SK-N-SH (cell line): ENCODE data around the gene SPAG6. TPM values are rescaled to one million over a fixed set of nuclear protein-coding genes. Genes with fewer than 3 reads are reported as not detected.

Experiments used
- CHD2 ChIP-seq: fragments of 150-350 bp; IDR thresholded peaks from 2 replicates; pipeline ENCODE4 v1.6.1; 2018; ENCODE audit warnings: low read length; ENCODE audit not compliant: partially characterized antibody
- EP300 ChIP-seq, 2 experiments: IDR thresholded peaks; 2 replicates each; pipeline versions ENCODE4 v1.4.0 to v1.6.1; 2012; ENCODE audit warnings: borderline replicate concordance in 1 of 2, low read depth in 1 of 2, low read length in 1 of 2
- EZH2phosphoT487 ChIP-seq: fragments of 200-600 bp; sonication (generic); IDR thresholded peaks from 2 replicates; pipeline ENCODE4 v1.6.1; 2017; ENCODE audit warnings: low read depth, mixed run types, mild to moderate bottlenecking, antibody characterized with exemption, moderate library complexity, borderline replicate concordance
- FOSL2 ChIP-seq: IDR thresholded peaks from 2 replicates; pipeline ENCODE4 v1.4.0; 2012; ENCODE audit warnings: low read depth, mild to moderate bottlenecking, moderate library complexity, borderline replicate concordance
- FOXM1 ChIP-seq: IDR thresholded peaks from 2 replicates; pipeline ENCODE4 v1.4.0; 2012; ENCODE audit warnings: low read depth, mild to moderate bottlenecking
- JUND ChIP-seq: IDR thresholded peaks from 2 replicates; pipeline ENCODE4 v1.4.0; 2012
- MAX ChIP-seq: IDR thresholded peaks from 2 replicates; pipeline ENCODE4 v1.4.0; 2012; ENCODE audit warnings: low read depth
- MEF2A ChIP-seq: IDR thresholded peaks from 2 replicates; pipeline ENCODE4 v1.4.0; 2012; ENCODE audit warnings: low read depth, borderline replicate concordance
- MXI1 ChIP-seq: IDR thresholded peaks from 2 replicates; pipeline ENCODE4 v1.6.1; 2012; ENCODE audit warnings: mild to moderate bottlenecking, low read depth, low read length, improper control_type of control experiment
- NRF1 ChIP-seq: IDR thresholded peaks from 2 replicates; pipeline ENCODE4 v1.6.1; 2012; ENCODE audit warnings: low read depth, mild to moderate bottlenecking, low read length
- REST ChIP-seq: IDR thresholded peaks from 2 replicates; pipeline ENCODE4 v1.6.1; 2012; ENCODE audit warnings: mild to moderate bottlenecking, low read depth, low read length, moderate library complexity
- RXRA ChIP-seq: IDR thresholded peaks from 2 replicates; pipeline ENCODE4 v1.4.0; 2012; ENCODE audit warnings: low read depth, mild to moderate bottlenecking, borderline replicate concordance
- SIN3A ChIP-seq: IDR thresholded peaks from 2 replicates; pipeline ENCODE4 v1.6.1; 2012; ENCODE audit warnings: low read depth, mild to moderate bottlenecking, low read length, moderate library complexity, borderline replicate concordance
- TEAD4 ChIP-seq: IDR thresholded peaks from 2 replicates; pipeline ENCODE4 v1.4.0; 2012; ENCODE audit warnings: mild to moderate bottlenecking, borderline replicate concordance; ENCODE audit not compliant: insufficient read depth
- USF1 ChIP-seq: IDR thresholded peaks from 2 replicates; pipeline ENCODE4 v1.4.0; 2012; ENCODE audit warnings: low read depth, borderline replicate concordance
- YY1 ChIP-seq: IDR thresholded peaks from 2 replicates; pipeline ENCODE4 v1.4.0; 2012; ENCODE audit warnings: low read depth, mild to moderate bottlenecking
- polyA plus RNA-seq, 3 experiments: library from polyadenylated mRNA; depleted of rRNA; stranded (reverse); fragments of >200 nt; gene quantifications; 2 replicates each; pipeline ENCODE4 v1.2.3, GENCODE V29; 2012
- TF ChIP-seq, protein P1 (sequence below): fragments of 200-600 bp; sonication (generic); IDR thresholded peaks from 2 replicates; pipeline ENCODE4 v1.6.1; 2017; ENCODE audit warnings: antibody characterized with exemption, mild to moderate bottlenecking, moderate library complexity

The SPAG6 gene
- polyA plus RNA-seq, 1 of the 3 experiments (the other 2 are of a cell fraction), result 0.77 TPM

GRCh38 chr10:22316286-22317075, 28.8 kb upstream of the SPAG6 start, which contains the start of gene COMMD3 (continued):
- peak; percentile 91 for TF ChIP-seq USF1
- no peak for TF ChIP-seq REST
- TF ChIP-seq FOXM1, result no peak
- peak; percentile 65; the same call in 1 of the 2 replicates for TF ChIP-seq YY1
- TF ChIP-seq MAX, result peak; percentile 58
- TF ChIP-seq CHD2, result no peak
- TF ChIP-seq, protein P1, sequence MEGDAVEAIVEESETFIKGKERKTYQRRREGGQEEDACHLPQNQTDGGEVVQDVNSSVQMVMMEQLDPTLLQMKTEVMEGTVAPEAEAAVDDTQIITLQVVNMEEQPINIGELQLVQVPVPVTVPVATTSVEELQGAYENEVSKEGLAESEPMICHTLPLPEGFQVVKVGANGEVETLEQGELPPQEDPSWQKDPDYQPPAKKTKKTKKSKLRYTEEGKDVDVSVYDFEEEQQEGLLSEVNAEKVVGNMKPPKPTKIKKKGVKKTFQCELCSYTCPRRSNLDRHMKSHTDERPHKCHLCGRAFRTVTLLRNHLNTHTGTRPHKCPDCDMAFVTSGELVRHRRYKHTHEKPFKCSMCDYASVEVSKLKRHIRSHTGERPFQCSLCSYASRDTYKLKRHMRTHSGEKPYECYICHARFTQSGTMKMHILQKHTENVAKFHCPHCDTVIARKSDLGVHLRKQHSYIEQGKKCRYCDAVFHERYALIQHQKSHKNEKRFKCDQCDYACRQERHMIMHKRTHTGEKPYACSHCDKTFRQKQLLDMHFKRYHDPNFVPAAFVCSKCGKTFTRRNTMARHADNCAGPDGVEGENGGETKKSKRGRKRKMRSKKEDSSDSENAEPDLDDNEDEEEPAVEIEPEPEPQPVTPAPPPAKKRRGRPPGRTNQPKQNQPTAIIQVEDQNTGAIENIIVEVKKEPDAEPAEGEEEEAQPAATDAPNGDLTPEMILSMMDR, result no peak
- TF ChIP-seq JUND, result no peak
- no peak for TF ChIP-seq FOSL2
- TF ChIP-seq TEAD4, result no peak
- peak; percentile 72; the same call in 1 of the 2 replicates for TF ChIP-seq MXI1
- peak; percentile 45; the same call in 1 of the 2 replicates for TF ChIP-seq NRF1
- TF ChIP-seq SIN3A, result no peak
- no peak for TF ChIP-seq EP300 (IDR thresholded peaks at IDR 0.05; ENCODE audit: borderline replicate concordance in 1 of 2, low read depth in 1 of 2, low read length in 1 of 2)
- TF ChIP-seq MEF2A, result no peak
- no peak for TF ChIP-seq RXRA
- no peak for TF ChIP-seq EZH2phosphoT487
- TF ChIP-seq, all 33 proteins: peak for 12
